ENCODE results near the gene VANGL2. TPM values are rescaled to one million over a fixed set of nuclear protein-coding genes. Genes with fewer than 3 reads are reported as not detected.
A peak's percentile ranks its signal among the peaks of the same experiment; 100 is the strongest.

The VANGL2 gene
- total and polyA plus RNA-seq, 5 donors from 2014 or later = 0.07 TPM; not detected in 4

GRCh38 chr1:160365325-160365724, 35.0 kb upstream of the VANGL2 start:
- Histone ChIP-seq H3K4me1 (ENCODE audit: control insufficient read depth, insufficient read depth, low read length, poor library complexity, severe bottlenecking) (no peaks in the 10 kb centered on the region), H3K36me3 (ENCODE audit: control insufficient read depth, insufficient read depth, low read length) (peaks cover 5% of the 10 kb centered on the region), H3K27ac (ENCODE audit: insufficient read depth, low read length, poor library complexity, severe bottlenecking) (no peak overlapping the region), H3K4me3 (ENCODE audit: low read depth, low read length) (no peak overlapping the region), H3K27me3 (ENCODE audit: control insufficient read depth, insufficient read depth, low read length) (no peaks in the 10 kb centered on the region), H3K9me3 (ENCODE audit: control insufficient read depth in 2 of 2, low read length in 2 of 2) (no peaks in the 10 kb centered on the region)
- H3K4me1 Mint-ChIP-seq = peaks cover 0 to 2% (median 0%) of the 10 kb centered on the region in 4 donors
- no peak overlapping the region for H3K27ac Mint-ChIP-seq
- ATAC-seq (ENCODE audit: low read depth in 2 of 2) (no peak), DNase-seq (no peak)
- no peak overlapping the region for H3K4me3 Mint-ChIP-seq
- H3K27me3 Mint-ChIP-seq = no peaks in the 10 kb centered on the region
- H3K36me3 Mint-ChIP-seq = peaks cover 9% of the 10 kb centered on the region
- peaks cover 0 to 1% (median 0%) of the 10 kb centered on the region in 7 donors for H3K9me3 Mint-ChIP-seq

GRCh38 chr1:160366731-160367515, 33.4 kb upstream of the VANGL2 start, which contains the start of gene NHLH1:
Gene NHLH1, plus strand, starts transcription at chr1:160367071. Its CDS starts 3,661 bp downstream, at chr1:160370732.
- Histone ChIP-seq H3K36me3 (ENCODE audit: control insufficient read depth, insufficient read depth, low read length) (no peaks in the 10 kb centered on the region), H3K27me3 (ENCODE audit: control insufficient read depth, insufficient read depth, low read length) (no peaks in the 10 kb centered on the region), H3K4me3 (ENCODE audit: low read depth, low read length) (no peak within 1 kb of the TSS), H3K9me3 (ENCODE audit: control insufficient read depth in 2 of 2, low read length in 2 of 2) (no peaks in the 10 kb centered on the region), H3K27ac (ENCODE audit: insufficient read depth, low read length, poor library complexity, severe bottlenecking) (no peak within 1 kb of the TSS), H3K4me1 (ENCODE audit: control insufficient read depth, insufficient read depth, low read length, poor library complexity, severe bottlenecking) (no peaks in the 10 kb centered on the region)
- Mint-ChIP-seq H3K36me3 (no peaks in the 10 kb centered on the region), H3K27me3 (no peaks in the 10 kb centered on the region), H3K4me1 (peaks cover 0 to 2% (median 0%) of the 10 kb centered on the region in 4 donors), H3K4me3 (no peak within 1 kb of the TSS), H3K9me3 (peaks cover 0 to 1% (median 0%) of the 10 kb centered on the region in 7 donors), H3K27ac (peak within 1 kb of the TSS in 2 of 3 donors; percentile 30 to 51)
- no peak for ATAC-seq (ENCODE audit: low read depth in 2 of 2)
- no peak for DNase-seq

GRCh38 chr1:160367516-160367900, 32.9 kb upstream of the VANGL2 start:
- Histone ChIP-seq H3K27me3 (ENCODE audit: control insufficient read depth, insufficient read depth, low read length) (no peaks in the 10 kb centered on the region), H3K9me3 (ENCODE audit: control insufficient read depth in 2 of 2, low read length in 2 of 2) (no peaks in the 10 kb centered on the region), H3K4me1 (ENCODE audit: control insufficient read depth, insufficient read depth, low read length, poor library complexity, severe bottlenecking) (no peaks in the 10 kb centered on the region), H3K27ac (ENCODE audit: insufficient read depth, low read length, poor library complexity, severe bottlenecking) (no peak overlapping the region), H3K36me3 (ENCODE audit: control insufficient read depth, insufficient read depth, low read length) (no peaks in the 10 kb centered on the region), H3K4me3 (ENCODE audit: low read depth, low read length) (no peak overlapping the region)
- no peaks in the 10 kb centered on the region for H3K27me3 Mint-ChIP-seq
- no peak for ATAC-seq (ENCODE audit: low read depth in 2 of 2)
- peak overlapping the region in 1 of 3 donors; percentile 51 for H3K27ac Mint-ChIP-seq
- no peaks in the 10 kb centered on the region for H3K36me3 Mint-ChIP-seq
- H3K4me1 Mint-ChIP-seq = peaks cover 0 to 2% (median 0%) of the 10 kb centered on the region in 4 donors
- peaks cover 0 to 1% (median 0%) of the 10 kb centered on the region in 7 donors for H3K9me3 Mint-ChIP-seq
- H3K4me3 Mint-ChIP-seq = no peak overlapping the region
- no peak for DNase-seq

GRCh38 chr1:160367934-160368923, 32.1 kb upstream of the VANGL2 start:
- Histone ChIP-seq H3K27ac (ENCODE audit: insufficient read depth, low read length, poor library complexity, severe bottlenecking) (no peak overlapping the region), H3K4me3 (ENCODE audit: low read depth, low read length) (no peak overlapping the region), H3K27me3 (ENCODE audit: control insufficient read depth, insufficient read depth, low read length) (no peaks in the 10 kb centered on the region), H3K4me1 (ENCODE audit: control insufficient read depth, insufficient read depth, low read length, poor library complexity, severe bottlenecking) (no peaks in the 10 kb centered on the region), H3K36me3 (ENCODE audit: control insufficient read depth, insufficient read depth, low read length) (no peaks in the 10 kb centered on the region), H3K9me3 (ENCODE audit: control insufficient read depth in 2 of 2, low read length in 2 of 2) (no peaks in the 10 kb centered on the region)
- ATAC-seq (ENCODE audit: low read depth in 2 of 2) (no peak), DNase-seq (no peak)
- H3K4me3 Mint-ChIP-seq = no peak overlapping the region
- H3K9me3 Mint-ChIP-seq = peaks cover 0 to 1% (median 0%) of the 10 kb centered on the region in 7 donors
- peak overlapping the region in 1 of 3 donors; percentile 63 for H3K27ac Mint-ChIP-seq
- H3K36me3 Mint-ChIP-seq = no peaks in the 10 kb centered on the region
- H3K27me3 Mint-ChIP-seq = no peaks in the 10 kb centered on the region
- peaks cover 0 to 2% (median 0%) of the 10 kb centered on the region in 4 donors for H3K4me1 Mint-ChIP-seq

GRCh38 chr1:160369087-160369486, 31.3 kb upstream of the VANGL2 start:
- Mint-ChIP-seq H3K4me3 (no peak overlapping the region), H3K27ac (no peak overlapping the region), H3K36me3 (no peaks in the 10 kb centered on the region), H3K9me3 (peaks cover 0 to 1% (median 0%) of the 10 kb centered on the region in 7 donors), H3K4me1 (peaks cover 0 to 4% (median 1%) of the 10 kb centered on the region in 4 donors), H3K27me3 (no peaks in the 10 kb centered on the region)
- Histone ChIP-seq H3K27me3 (ENCODE audit: control insufficient read depth, insufficient read depth, low read length) (no peaks in the 10 kb centered on the region), H3K9me3 (ENCODE audit: control insufficient read depth in 2 of 2, low read length in 2 of 2) (no peaks in the 10 kb centered on the region), H3K4me3 (ENCODE audit: low read depth, low read length) (no peak overlapping the region), H3K4me1 (ENCODE audit: control insufficient read depth, insufficient read depth, low read length, poor library complexity, severe bottlenecking) (no peaks in the 10 kb centered on the region), H3K27ac (ENCODE audit: insufficient read depth, low read length, poor library complexity, severe bottlenecking) (no peak overlapping the region), H3K36me3 (ENCODE audit: control insufficient read depth, insufficient read depth, low read length) (no peaks in the 10 kb centered on the region)
- DNase-seq (no peak), ATAC-seq (ENCODE audit: low read depth in 2 of 2) (no peak)

- peaks cover 1% of the 10 kb centered on the region for H3K4me1 ChIP-seq (ENCODE audit: control insufficient read depth, insufficient read depth, low read length, poor library complexity, severe bottlenecking)
- H3K9me3 ChIP-seq (ENCODE audit: control insufficient read depth in 2 of 2, low read length in 2 of 2) = no peaks in the 10 kb centered on the region
- no peak for DNase-seq
- no peak overlapping the region for H3K27ac ChIP-seq (ENCODE audit: insufficient read depth, low read length, poor library complexity, severe bottlenecking)
- Mint-ChIP-seq H3K27ac (no peak overlapping the region), H3K9me3 (peaks cover 0 to 1% (median 0%) of the 10 kb centered on the region in 7 donors), H3K36me3 (no peaks in the 10 kb centered on the region), H3K4me3 (no peak overlapping the region), H3K4me1 (peaks cover 0 to 4% (median 3%) of the 10 kb centered on the region in 4 donors), H3K27me3 (no peaks in the 10 kb centered on the region)
- no peaks in the 10 kb centered on the region for H3K27me3 ChIP-seq (ENCODE audit: control insufficient read depth, insufficient read depth, low read length)
- H3K4me3 ChIP-seq (ENCODE audit: low read depth, low read length) = no peak overlapping the region
- no peak for ATAC-seq (ENCODE audit: low read depth in 2 of 2)
- no peaks in the 10 kb centered on the region for H3K36me3 ChIP-seq (ENCODE audit: control insufficient read depth, insufficient read depth, low read length)
Measured at GRCh38 chr1:160370561-160371345, 29.6 kb upstream of the VANGL2 start.

- no peak overlapping the region for H3K4me3 ChIP-seq (ENCODE audit: low read depth, low read length)
- Mint-ChIP-seq H3K4me1 (peaks cover 2 to 9% (median 6%) of the 10 kb centered on the region in 4 donors), H3K27me3 (no peaks in the 10 kb centered on the region), H3K4me3 (no peak overlapping the region), H3K36me3 (no peaks in the 10 kb centered on the region), H3K27ac (no peak overlapping the region), H3K9me3 (peaks cover 0 to 1% (median 0%) of the 10 kb centered on the region in 7 donors)
- no peaks in the 10 kb centered on the region for H3K9me3 ChIP-seq (ENCODE audit: control insufficient read depth in 2 of 2, low read length in 2 of 2)
- ATAC-seq (ENCODE audit: low read depth in 2 of 2) = no peak
- H3K27ac ChIP-seq (ENCODE audit: insufficient read depth, low read length, poor library complexity, severe bottlenecking) = no peak overlapping the region
- peaks cover 6% of the 10 kb centered on the region for H3K4me1 ChIP-seq (ENCODE audit: control insufficient read depth, insufficient read depth, low read length, poor library complexity, severe bottlenecking)
- DNase-seq = no peak
- no peaks in the 10 kb centered on the region for H3K27me3 ChIP-seq (ENCODE audit: control insufficient read depth, insufficient read depth, low read length)
- H3K36me3 ChIP-seq (ENCODE audit: control insufficient read depth, insufficient read depth, low read length) = no peaks in the 10 kb centered on the region
Measured at GRCh38 chr1:160371346-160371631, 29.1 kb upstream of the VANGL2 start.

All from CD4-positive, CD25-positive, alpha-beta regulatory T cell (primary cell).